Activated CD4-positive, alpha-beta T cell treated with anti-CD3 and anti-CD28 coated beads, Interleukin-2, Interleukin-4, amounts not matched to agents 100 ng/mL and 50 ng/mL, durations not matched to agents 16 hours and 8 hours (primary cell): Measurements from ENCODE around the gene ZFP82.

Experiments used
- DNase-seq: peaks from one replicate; pipeline ENCODE4 v3.0.0-alpha.2; 2020; ENCODE audit warnings: low spot score

The ZFP82 gene

DNA sequence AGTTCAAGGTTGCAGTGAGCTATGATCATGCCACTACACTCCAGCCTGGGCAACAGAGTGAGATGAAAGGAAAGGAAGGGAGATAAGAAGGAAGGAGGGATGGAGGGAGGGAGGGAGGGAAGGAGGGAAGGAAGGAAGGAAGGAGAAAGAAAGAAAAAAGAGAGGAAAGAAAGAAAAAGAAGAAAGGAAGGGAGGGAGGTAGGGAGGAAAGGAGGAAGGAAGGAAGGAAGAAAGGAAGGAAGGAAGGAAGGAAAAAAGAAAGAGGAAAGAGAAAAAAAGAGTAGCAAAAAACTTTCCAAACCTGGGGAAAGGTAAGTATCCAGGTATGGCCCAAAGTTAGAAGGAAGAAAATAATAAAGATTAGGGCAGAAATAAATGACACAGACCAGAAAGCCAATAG lies 46.6 kb downstream of the ZFP82 start:
- no peak for DNase-seq

DNA sequence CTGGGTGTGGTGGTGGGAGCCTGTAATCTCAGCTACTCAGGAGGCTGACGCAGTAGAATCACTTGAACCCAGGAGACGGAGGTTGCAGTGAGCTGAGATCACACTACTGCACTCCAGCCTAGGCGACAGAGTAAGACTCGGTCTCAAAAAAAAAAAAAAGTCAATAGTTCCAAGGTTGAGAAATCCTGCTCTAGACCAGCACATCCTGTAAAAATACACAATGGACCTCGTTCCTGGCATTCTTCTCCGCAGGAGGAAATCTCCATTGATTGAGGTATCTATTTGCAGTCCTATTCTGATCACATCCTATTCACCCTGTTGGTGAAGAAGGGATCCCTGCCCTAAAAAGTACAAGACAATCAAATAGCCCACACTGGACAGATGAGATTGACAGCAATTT lies 54.6 kb downstream of the ZFP82 start:
- no peak for DNase-seq
